PFSK-1 (cell line): ENCODE measurements around the gene TMEM225B.

ENCODE experiments used
- POLR2AphosphoS5 ChIP-seq: IDR thresholded peaks from 2 replicates; pipeline ENCODE4 v1.6.1; 2012; ENCODE audit warnings: low read depth, mild to moderate bottlenecking, control low read depth, low read length, moderate library complexity
- SIN3A ChIP-seq: IDR thresholded peaks from 2 replicates; pipeline ENCODE4 v1.6.1; 2012; ENCODE audit warnings: mild to moderate bottlenecking, low read length, moderate library complexity, borderline replicate concordance; ENCODE audit not compliant: insufficient read depth
- TAF1 ChIP-seq: IDR thresholded peaks from 2 replicates; pipeline ENCODE4 v1.6.1; 2012; ENCODE audit warnings: low read length, control low read depth, borderline replicate concordance; ENCODE audit not compliant: insufficient read depth

DNA sequence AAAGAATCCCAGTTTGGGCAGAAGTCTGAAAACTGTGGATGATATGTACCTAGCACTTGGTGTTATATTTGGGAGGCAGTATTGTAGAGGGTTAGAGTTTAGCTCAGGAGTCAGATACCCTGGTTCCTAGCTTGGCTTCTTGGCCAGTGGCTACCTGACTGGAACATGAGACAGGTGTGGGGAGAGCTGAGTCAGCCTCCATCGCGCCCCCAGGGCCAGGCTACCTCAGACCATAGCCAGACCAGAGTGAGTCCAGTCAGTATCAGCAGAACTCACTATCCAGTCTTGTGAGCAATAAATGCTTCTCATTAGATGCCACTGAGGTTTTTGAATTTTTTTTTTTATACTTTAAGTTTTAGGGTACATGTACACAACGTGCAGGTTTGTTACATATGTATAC is 55.7 kb downstream of the TMEM225B start:
- TF ChIP-seq TAF1: no peak
- TF ChIP-seq POLR2AphosphoS5: no peak
- no peak for TF ChIP-seq SIN3A
